Upper lobe of left lung (tissue), 4 donors: ENCODE results near the gene ATP2A2.

Experiments used
- CTCF ChIP-seq, 6 experiments: fragments of 450-650 bp in 4 of 6; fragments of 200-600 bp in 2 of 6; sonication (generic) in 2 of 6; IDR thresholded peaks; one replicate each; pipeline ENCODE4 v1.5.1; 2016 to 2019; ENCODE audit warnings: antibody characterized with exemption in 6 of 6
- POLR2A ChIP-seq, 4 donors: fragments of 450-650 bp; IDR thresholded peaks; one replicate each; pipeline ENCODE4 v1.5.1; 2016 to 2017; ENCODE audit warnings: antibody characterized with exemption in 4 of 4, mild to moderate bottlenecking in 2 of 4
- POLR2AphosphoS5 ChIP-seq, 2 donors: sonication (generic); formaldehyde crosslinking; IDR thresholded peaks; one replicate each; pipeline ENCODE4 v1.5.1; 2017; ENCODE audit warnings: antibody characterized with exemption in 2 of 2

GRCh38 chr12:110330544-110330943 is 49.5 kb downstream of the ATP2A2 start:
- TF ChIP-seq POLR2AphosphoS5 (IDR thresholded peaks at IDR 0.05): no peak
- no peak for TF ChIP-seq POLR2A (IDR thresholded peaks at IDR 0.05)
- TF ChIP-seq CTCF (IDR thresholded peaks at IDR 0.05): no peak
